Neural cell (in vitro differentiated cells): ENCODE data around the gene BET1. TPM values are rescaled to one million over a fixed set of nuclear protein-coding genes. Genes with fewer than 3 reads are reported as not detected.

Experiments
- H2AFZ ChIP-seq: fragments of 200-600, 300-800 bp; sonication (generic), shearing (Covaris generic); 2 replicates; pipeline ENCODE4 v1.6.0; 2014; ENCODE audit warnings: low read depth, mild to moderate bottlenecking, antibody characterized with exemption, low read length, moderate library complexity
- H3F3A ChIP-seq: fragments of 200-600 bp; shearing (Covaris generic); 2 replicates; pipeline ENCODE4 v1.6.1; 2016; ENCODE audit warnings: mild to moderate bottlenecking, moderate library complexity, mixed read lengths, antibody characterized with exemption, low read length; ENCODE audit not compliant: insufficient read depth, poor library complexity, severe bottlenecking
- H3K27ac ChIP-seq: fragments of 200-600, 300-800 bp; sonication (generic), shearing (Covaris generic); 2 replicates; pipeline ENCODE4 v1.5.1; 2014; ENCODE audit warnings: mild to moderate bottlenecking, low read length, moderate library complexity
- H3K27me3 ChIP-seq: fragments of 300-800, 200-600 bp; sonication (generic), shearing (Covaris generic); 2 replicates; pipeline ENCODE4 v1.6.0; 2014; ENCODE audit warnings: mild to moderate bottlenecking, low read depth, low read length, moderate library complexity; ENCODE audit not compliant: insufficient read depth
- H3K36me3 ChIP-seq: fragments of 300-800, 200-600 bp; sonication (generic), shearing (Covaris generic); 2 replicates; pipeline ENCODE4 v1.5.1; 2014; ENCODE audit warnings: mild to moderate bottlenecking, antibody characterized with exemption, low read length, moderate library complexity; ENCODE audit not compliant: insufficient read depth
- H3K4me2 ChIP-seq: fragments of 300-800, 200-600 bp; sonication (generic), shearing (Covaris generic); 2 replicates; pipeline ENCODE4 v1.6.0; 2014; ENCODE audit warnings: mild to moderate bottlenecking, low read length
- H3K4me3 ChIP-seq: fragments of 300-800, 200-600 bp; sonication (generic), shearing (Covaris generic); 2 replicates; pipeline ENCODE4 v1.5.1; 2014; ENCODE audit warnings: mild to moderate bottlenecking, low read length, moderate library complexity
- H3K79me2 ChIP-seq: fragments of 200-600 bp; shearing (Covaris generic); replicated peaks from 2 replicates; pipeline ENCODE4 v1.6.0; 2014; ENCODE audit warnings: mild to moderate bottlenecking, low read length, moderate library complexity; ENCODE audit not compliant: insufficient read depth
- H3K9ac ChIP-seq: fragments of 300-800, 200-600 bp; sonication (generic), shearing (Covaris generic); 2 replicates; pipeline ENCODE4 v1.6.1; 2016; ENCODE audit warnings: mild to moderate bottlenecking, low read length, mixed read lengths
- H3K9me2 ChIP-seq: fragments of 200-600 bp; shearing (Covaris generic); 2 replicates; pipeline ENCODE4 v1.6.1; 2016; ENCODE audit warnings: mild to moderate bottlenecking, low read length, mixed read lengths; ENCODE audit not compliant: insufficient read depth
- H3K9me3 ChIP-seq: fragments of 200-600, 300-800 bp; sonication (generic), shearing (Covaris generic); 2 replicates; pipeline ENCODE4 v1.6.1; 2016; ENCODE audit warnings: mild to moderate bottlenecking, mixed run types, low read length, moderate library complexity, mixed read lengths
- H4K20me1 ChIP-seq: fragments of 200-600 bp; shearing (Covaris generic); 2 replicates; pipeline ENCODE4 v1.6.1; 2016; ENCODE audit warnings: mild to moderate bottlenecking, mixed run types; ENCODE audit not compliant: insufficient read depth
- EP300 ChIP-seq: fragments of 450-650 bp; conservative IDR thresholded peaks from 2 replicates; pipeline ENCODE4 v1.6.1; 2014; ENCODE audit warnings: antibody characterized with exemption, mild to moderate bottlenecking, moderate library complexity; ENCODE audit not compliant: poor library complexity, severe bottlenecking
- EZH2 ChIP-seq: fragments of 200-600, 300-800 bp; shearing (Covaris generic), sonication (generic); IDR thresholded peaks from 2 replicates; pipeline ENCODE4 v1.6.1; 2014; ENCODE audit warnings: antibody characterized with exemption, low read length, borderline replicate concordance, mild to moderate bottlenecking; ENCODE audit not compliant: insufficient read depth, poor library complexity, severe bottlenecking
- MXI1 ChIP-seq: fragments of 450-650 bp; conservative IDR thresholded peaks from 2 replicates; pipeline ENCODE4 v1.6.1; 2014; ENCODE audit warnings: antibody characterized with exemption, mild to moderate bottlenecking; ENCODE audit not compliant: poor library complexity, severe bottlenecking
- POLR2AphosphoS5 ChIP-seq: IDR thresholded peaks from 2 replicates; pipeline ENCODE4 v1.6.1; 2012
- RAD21 ChIP-seq: fragments of 450-650 bp; conservative IDR thresholded peaks from 2 replicates; pipeline ENCODE4 v1.6.1; 2014; ENCODE audit warnings: antibody characterized with exemption, mild to moderate bottlenecking, moderate library complexity
- SMC3 ChIP-seq: fragments of 450-650 bp; conservative IDR thresholded peaks from 2 replicates; pipeline ENCODE4 v1.6.1; 2014; ENCODE audit warnings: antibody characterized with exemption, mild to moderate bottlenecking, moderate library complexity; ENCODE audit not compliant: poor library complexity
- TAF1 ChIP-seq: IDR thresholded peaks from 2 replicates; pipeline ENCODE4 v1.6.1; 2012; ENCODE audit warnings: low read depth
- polyA plus RNA-seq: library from polyadenylated mRNA; depleted of rRNA; stranded (reverse); fragments of >200 nt; gene quantifications from 2 replicates; pipeline ENCODE4 v1.2.3, GENCODE V29; 2014
- TF ChIP-seq, protein P1 (sequence below): IDR thresholded peaks from 2 replicates; pipeline ENCODE4 v1.6.1; 2012; ENCODE audit warnings: borderline replicate concordance
- TF ChIP-seq, protein P2 (sequence below): fragments of 450-650 bp; IDR thresholded peaks from 2 replicates; pipeline ENCODE4 v1.5.1; 2014; ENCODE audit warnings: antibody characterized with exemption, mild to moderate bottlenecking, moderate library complexity; ENCODE audit not compliant: poor library complexity, severe bottlenecking

Gene BET1
- polyA plus RNA-seq, 1 donor from 2014 or later = 49.9 TPM

DNA sequence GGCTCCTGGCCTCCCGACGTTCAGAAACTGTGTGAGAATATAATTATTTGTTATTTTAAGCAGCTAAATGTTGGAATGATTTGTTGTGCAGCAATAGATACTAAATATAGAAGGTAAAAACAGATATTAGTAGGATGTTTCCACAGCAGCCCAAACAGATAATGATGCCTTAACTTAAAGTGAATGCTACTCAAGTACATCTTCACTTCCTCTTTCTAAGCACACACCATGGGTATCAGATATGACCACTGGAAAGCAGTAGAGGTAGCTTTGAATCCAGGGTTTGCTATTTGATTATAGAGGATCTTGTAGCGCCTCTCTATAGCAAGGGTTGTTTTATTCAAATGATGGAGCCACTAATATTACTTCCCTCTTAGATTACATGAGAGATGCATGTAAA, 38.2 kb upstream of the BET1 start:
- Histone ChIP-seq H3K9me3 (no peaks in the 10 kb centered on the region), H3K27ac (no peak overlapping the region), H3K4me3 (no peak overlapping the region), H3K79me2 (no peaks in the 10 kb centered on the region), H3K27me3 (peaks cover 7% of the 10 kb centered on the region), H3F3A (no peaks in the 10 kb centered on the region), H2AFZ (no peak overlapping the region), H3K9ac (no peak overlapping the region), H3K36me3 (no peaks in the 10 kb centered on the region), H4K20me1 (no peaks in the 10 kb centered on the region), H3K9me2 (no peaks in the 10 kb centered on the region), H3K4me2 (no peak overlapping the region)
- TF ChIP-seq EZH2 = no peak
- no peak for TF ChIP-seq SMC3
- TF ChIP-seq TAF1 = no peak
- no peak for TF ChIP-seq EP300
- TF ChIP-seq, protein P1, sequence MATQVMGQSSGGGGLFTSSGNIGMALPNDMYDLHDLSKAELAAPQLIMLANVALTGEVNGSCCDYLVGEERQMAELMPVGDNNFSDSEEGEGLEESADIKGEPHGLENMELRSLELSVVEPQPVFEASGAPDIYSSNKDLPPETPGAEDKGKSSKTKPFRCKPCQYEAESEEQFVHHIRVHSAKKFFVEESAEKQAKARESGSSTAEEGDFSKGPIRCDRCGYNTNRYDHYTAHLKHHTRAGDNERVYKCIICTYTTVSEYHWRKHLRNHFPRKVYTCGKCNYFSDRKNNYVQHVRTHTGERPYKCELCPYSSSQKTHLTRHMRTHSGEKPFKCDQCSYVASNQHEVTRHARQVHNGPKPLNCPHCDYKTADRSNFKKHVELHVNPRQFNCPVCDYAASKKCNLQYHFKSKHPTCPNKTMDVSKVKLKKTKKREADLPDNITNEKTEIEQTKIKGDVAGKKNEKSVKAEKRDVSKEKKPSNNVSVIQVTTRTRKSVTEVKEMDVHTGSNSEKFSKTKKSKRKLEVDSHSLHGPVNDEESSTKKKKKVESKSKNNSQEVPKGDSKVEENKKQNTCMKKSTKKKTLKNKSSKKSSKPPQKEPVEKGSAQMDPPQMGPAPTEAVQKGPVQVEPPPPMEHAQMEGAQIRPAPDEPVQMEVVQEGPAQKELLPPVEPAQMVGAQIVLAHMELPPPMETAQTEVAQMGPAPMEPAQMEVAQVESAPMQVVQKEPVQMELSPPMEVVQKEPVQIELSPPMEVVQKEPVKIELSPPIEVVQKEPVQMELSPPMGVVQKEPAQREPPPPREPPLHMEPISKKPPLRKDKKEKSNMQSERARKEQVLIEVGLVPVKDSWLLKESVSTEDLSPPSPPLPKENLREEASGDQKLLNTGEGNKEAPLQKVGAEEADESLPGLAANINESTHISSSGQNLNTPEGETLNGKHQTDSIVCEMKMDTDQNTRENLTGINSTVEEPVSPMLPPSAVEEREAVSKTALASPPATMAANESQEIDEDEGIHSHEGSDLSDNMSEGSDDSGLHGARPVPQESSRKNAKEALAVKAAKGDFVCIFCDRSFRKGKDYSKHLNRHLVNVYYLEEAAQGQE = no peak

- no peak overlapping the region for H3K9ac ChIP-seq
These were observed 37.4 kb upstream of the BET1 start for GRCh38 chr7:94041529-94041928.

More at GRCh38 chr7:94041529-94041928, 37.4 kb upstream of the BET1 start:
- Histone ChIP-seq H3K4me3 (no peak overlapping the region), H3K9me2 (no peaks in the 10 kb centered on the region), H3K9me3 (no peaks in the 10 kb centered on the region), H3K36me3 (no peaks in the 10 kb centered on the region), H4K20me1 (no peaks in the 10 kb centered on the region), H3K27ac (no peak overlapping the region), H3K4me2 (no peak overlapping the region), H3F3A (no peaks in the 10 kb centered on the region), H2AFZ (no peak overlapping the region), H3K27me3 (peaks cover 8% of the 10 kb centered on the region), H3K79me2 (no peaks in the 10 kb centered on the region)
- TF ChIP-seq EZH2 = no peak
- TF ChIP-seq SMC3 = no peak
- TF ChIP-seq POLR2AphosphoS5 = no peak
- no peak for TF ChIP-seq RAD21
- TF ChIP-seq, protein P1 = no peak
- no peak for TF ChIP-seq MXI1
- TF ChIP-seq TAF1 = no peak
- TF ChIP-seq, protein P2, sequence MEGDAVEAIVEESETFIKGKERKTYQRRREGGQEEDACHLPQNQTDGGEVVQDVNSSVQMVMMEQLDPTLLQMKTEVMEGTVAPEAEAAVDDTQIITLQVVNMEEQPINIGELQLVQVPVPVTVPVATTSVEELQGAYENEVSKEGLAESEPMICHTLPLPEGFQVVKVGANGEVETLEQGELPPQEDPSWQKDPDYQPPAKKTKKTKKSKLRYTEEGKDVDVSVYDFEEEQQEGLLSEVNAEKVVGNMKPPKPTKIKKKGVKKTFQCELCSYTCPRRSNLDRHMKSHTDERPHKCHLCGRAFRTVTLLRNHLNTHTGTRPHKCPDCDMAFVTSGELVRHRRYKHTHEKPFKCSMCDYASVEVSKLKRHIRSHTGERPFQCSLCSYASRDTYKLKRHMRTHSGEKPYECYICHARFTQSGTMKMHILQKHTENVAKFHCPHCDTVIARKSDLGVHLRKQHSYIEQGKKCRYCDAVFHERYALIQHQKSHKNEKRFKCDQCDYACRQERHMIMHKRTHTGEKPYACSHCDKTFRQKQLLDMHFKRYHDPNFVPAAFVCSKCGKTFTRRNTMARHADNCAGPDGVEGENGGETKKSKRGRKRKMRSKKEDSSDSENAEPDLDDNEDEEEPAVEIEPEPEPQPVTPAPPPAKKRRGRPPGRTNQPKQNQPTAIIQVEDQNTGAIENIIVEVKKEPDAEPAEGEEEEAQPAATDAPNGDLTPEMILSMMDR = no peak
- no peak for TF ChIP-seq EP300
